ENCODE measurements around the gene SPNS3.

The SPNS3 gene, protein sequence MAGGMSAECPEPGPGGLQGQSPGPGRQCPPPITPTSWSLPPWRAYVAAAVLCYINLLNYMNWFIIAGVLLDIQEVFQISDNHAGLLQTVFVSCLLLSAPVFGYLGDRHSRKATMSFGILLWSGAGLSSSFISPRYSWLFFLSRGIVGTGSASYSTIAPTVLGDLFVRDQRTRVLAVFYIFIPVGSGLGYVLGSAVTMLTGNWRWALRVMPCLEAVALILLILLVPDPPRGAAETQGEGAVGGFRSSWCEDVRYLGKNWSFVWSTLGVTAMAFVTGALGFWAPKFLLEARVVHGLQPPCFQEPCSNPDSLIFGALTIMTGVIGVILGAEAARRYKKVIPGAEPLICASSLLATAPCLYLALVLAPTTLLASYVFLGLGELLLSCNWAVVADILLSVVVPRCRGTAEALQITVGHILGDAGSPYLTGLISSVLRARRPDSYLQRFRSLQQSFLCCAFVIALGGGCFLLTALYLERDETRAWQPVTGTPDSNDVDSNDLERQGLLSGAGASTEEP

DNA sequence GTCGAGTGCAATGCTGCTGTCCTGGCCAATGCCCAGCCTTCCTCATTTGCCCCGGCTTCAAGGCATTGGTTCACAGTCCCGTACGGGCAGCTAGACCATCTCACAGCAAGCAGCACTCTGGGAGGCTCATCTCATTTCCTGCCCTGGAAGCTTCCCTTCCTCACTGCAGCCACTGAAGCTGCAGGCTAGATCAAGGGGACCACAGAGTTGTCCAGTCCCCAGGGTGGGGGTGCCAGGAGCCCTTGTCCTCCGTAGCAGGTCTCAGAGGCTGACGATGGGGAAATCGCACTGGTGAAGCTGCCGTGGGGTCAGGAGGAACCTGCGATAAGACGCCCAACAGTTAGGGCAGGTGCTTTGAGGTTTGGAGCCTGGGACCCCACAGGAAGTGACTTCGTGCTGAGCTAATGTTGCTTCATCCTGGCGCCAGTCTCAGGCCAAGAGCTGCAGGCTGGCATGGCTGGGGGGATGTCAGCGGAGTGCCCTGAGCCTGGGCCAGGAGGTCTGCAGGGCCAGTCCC, at the start of gene SPNS3:
Gene SPNS3 (plus strand): TSS at position 426 of the 517 bp plus-strand sequence. CDS start 28 bp downstream, at position 454.
- DNase-seq, result no peak

DNA sequence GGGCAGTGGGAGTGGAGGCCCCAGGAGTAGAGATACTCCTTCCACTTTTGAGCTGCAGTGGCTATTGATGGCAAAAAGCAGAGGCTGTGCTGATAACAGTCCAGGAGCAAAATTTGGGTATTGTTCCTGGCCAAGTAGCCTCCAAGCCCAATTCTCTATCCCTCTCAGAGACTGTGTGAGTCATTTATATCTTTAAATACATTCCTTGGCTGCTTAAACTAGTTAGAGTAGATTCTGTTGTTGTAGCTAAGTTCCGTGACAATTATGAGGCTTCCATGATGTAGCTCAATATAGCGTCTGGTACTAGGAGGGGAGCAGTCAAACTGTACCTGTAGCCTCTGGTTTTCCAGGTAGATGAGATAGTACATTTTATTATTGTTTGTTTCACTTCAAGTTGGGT, 47.3 kb upstream of the SPNS3 start:
- DNase-seq, result no peak

DNA sequence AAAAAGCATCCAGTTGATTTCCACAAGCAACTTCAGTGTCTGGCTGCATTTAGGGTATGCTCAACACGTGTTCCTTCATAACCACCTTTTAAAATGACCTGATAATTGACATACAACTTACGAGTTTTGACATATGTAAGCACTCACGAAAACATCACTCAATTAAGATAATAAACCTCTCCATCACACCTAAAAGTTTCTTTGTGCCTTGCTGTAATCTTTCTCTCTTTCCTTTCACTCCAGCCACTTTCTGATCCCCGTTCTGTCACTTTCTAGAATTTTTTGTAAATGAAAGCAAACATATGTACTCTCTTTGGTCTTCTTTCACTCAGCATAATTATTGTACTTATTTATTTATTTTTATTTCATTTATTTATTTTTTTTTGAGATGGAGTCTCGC, 46.6 kb upstream of the SPNS3 start:
- no peak for DNase-seq

DNA sequence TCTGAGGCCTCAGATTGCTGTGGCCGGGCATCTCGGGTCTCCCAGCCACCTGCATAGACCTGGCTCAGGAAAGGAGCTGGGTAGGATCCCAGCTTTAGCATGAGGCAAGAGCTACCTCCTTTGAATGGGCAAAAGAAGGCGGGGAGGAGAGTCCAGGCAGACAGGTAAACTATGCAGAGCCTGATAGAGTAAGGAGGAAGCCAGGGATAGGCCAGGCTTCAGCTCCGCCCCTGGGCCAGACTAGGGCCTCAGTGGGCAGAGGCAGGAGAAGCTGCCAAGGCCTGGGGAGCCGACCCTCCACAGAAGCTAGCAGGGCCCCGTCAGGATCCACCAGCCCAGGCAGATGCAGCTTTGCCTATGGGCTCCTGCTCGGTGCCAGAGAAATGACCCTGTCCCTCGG, 44.7 kb upstream of the SPNS3 start:
- DNase-seq, result no peak

DNA sequence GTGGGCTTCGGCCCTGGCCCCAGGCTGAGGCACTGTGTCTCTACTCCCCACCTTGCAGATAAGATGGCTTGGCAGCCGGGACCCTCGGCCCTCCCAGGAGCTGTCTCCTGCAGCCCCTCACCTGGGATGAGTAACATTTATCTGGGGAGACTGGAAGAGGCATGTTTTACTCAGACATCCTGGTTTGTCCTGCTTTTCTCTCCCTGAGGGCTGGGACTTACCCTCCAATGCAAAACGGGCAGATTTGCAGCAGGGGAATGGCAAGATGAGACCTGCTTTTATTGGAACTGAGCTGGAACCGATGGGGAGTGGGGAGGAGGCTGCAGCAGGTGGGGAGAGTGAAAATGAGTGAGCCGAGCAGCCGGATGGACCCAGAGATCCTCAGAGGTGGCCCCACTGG, 39.9 kb upstream of the SPNS3 start:
- DNase-seq, result no peak

DNA sequence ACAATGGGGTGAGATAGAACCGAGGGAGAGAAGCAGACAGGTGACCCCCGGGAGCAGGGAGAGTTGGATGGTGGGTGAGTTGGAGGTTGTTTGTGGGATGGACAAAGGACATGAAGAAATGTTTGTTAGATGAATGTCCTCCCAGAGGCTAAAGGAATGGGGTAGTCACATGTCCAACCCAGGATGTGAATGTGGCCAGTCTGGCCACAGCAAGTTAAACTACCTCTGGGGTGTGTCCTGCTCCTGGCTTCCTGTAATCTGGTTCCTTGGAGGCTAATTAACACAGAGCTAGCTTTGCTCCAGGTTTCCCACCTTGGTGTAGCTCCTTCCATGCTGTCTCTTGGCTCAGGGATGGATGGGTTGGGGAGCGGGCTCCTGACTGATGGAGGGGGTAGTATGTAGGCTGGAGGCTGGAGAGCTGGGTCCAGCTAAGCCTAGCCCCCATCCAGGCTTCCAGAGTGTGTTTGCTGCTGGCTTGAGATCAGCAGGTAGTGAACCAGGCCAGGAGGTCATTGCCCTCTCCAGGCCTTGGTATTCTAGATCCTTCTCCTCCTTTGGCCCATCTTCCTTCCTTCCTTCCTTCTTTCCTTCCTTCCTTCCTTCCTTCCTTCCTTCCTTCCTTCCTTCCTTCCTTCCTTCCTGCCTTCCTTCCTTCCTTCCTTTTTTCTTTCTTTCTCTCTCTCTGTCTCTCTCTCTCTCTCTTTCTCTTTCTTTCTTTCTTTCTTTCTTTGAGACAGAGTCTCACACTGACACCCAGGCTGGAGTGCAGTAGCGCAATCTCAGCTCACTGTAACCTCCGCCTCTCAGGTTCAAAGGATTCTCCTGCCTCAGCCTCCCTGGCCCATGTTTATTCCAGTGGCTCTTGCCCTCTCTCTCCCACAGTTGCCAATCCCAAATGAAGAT, 39.3 kb upstream of the SPNS3 start:
- DNase-seq, result no peak

DNA sequence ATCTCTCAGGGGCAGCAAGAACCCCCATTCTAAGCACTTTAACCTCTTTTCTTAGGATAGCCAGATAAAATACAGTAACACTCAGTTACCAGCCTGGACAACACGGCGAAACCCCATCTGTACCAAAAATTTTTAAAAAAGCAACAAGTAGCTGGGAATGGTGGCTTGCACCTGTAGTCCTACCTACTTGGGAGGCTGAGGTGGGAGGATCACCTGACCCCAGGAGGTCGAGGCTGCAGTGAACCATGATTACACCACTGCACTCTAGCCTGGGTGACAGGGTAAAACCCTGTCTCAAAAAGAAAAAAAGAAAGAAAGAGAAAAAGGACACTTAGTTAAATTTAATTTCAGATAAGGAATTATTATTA, 38.6 kb upstream of the SPNS3 start:
- no peak for DNase-seq

DNA sequence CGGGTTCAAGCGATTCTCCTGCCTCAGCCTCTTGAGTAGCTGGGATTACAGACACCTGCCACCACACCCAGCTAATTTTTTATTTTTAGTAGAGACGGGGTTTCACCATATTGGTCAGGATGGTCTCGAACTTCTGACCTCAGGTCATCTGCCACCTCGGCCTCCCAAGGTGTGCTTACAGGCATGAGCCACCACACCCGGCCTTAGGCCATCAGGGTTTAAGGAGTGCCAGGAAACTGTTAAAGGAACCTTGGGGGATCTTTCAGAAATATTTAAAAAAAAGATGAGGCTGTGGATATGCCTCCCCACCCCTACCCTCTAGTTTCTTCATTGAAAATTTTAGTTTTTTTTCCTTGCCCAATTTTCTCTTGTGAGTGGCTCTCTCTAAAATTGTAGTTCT, 35.9 kb upstream of the SPNS3 start:
- no peak for DNase-seq

DNA sequence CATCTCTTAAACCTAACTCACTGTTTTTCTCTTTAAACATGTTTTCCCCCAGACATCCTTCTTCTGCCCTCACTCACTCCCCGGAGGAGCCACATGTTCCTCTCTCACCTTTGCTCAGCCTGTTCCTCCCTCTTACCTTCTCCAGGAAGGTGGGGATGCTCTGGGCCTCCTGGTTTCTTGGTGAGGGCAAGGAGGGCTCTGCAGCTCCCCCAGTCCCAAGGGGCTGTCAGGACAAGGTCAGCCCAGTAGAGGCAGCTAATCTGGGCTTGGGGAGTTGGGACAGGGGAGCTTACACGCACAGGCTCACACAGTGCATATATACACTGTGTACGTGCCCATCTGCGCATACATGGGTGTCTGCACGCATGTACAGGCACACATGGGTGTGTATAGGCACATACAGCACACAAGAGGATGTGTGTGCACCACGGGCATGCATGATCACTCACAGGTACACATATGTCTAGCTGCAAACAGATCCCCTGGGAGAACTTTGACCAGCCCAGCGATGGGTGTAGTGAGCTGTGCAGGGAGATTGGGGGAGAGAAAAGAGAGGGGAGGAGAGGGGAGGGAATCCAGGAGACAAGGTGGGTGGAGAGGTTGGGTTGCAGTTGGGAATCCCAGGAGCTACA, 28.6 kb upstream of the SPNS3 start:
- no peak for DNase-seq

DNA sequence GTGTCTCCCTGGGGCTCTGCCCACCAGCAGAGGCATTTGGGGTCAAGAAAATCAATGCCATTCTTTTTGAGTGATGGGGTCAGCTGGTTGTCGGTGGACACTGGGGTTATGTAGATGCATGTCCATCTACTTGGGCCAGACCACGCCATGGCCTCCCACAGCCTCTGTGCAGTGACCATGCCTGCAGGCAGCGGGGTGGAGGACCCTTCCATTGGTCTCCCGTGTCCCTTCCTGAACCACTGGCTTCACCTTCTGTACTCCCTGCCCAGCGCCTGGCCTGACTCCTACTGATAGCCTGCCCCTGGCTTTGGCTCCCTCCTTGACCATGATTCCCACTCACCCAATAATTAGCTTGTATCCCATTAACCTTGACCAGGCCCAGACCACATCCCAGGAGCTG, 28.0 kb upstream of the SPNS3 start:
- no peak for DNase-seq

DNA sequence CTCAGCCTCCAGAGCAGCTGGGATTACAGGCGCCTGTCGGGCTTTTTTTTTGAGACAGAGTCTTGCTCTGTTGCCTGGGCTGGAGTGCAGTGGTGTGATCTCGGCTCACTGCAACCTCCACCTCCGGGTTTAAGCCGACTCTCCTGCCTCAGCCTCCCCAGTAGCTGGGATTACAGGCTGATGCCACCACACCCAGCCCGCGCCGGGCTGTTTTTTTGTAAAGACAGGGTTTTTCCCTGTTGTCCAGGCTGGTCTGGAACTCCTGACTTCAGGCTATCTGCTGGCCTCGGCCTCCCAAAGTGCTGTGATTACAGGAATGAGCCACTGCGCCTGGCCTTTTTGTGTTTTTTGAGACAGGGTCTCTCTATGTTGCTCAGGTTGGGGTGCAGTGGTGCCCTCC, 27.4 kb upstream of the SPNS3 start:
- DNase-seq, result no peak

DNA sequence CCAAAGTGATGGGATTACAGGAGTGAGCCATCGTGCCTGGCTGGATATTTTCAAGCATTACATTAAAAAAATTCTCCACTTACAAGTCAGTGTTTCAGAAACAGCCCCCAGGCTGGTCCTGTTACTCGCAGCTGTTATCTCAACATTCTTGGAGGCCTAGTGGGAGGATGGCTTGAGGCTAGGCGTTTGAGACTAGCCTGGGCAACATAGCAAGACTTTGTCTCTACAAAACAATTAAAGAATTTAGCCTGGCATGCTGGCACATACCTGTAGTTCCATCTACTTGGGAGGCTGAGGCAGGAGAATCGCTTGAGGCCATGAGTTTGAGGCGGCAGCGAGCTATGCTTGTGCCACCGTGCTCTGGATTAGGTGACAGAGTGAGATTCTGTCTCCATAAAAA, 26.5 kb upstream of the SPNS3 start:
- no peak for DNase-seq

DNA sequence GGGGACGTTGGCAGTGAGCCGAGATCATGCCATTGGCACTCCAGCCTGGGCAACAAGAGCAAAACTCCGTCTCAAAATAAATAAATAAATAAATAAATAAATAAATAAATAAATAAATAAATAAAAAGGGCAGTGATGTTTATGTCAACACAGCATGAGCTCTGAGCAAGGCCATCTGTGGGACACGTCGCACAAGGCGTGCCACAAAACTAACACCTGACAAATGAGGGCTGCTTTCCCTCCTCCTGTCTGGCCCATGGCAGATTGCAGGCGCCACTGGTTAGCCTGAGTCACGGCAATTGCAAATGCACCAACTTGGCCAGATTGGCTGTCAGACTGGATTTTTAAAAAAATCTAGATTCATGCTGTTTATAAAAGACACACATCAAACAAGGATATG, 25.9 kb upstream of the SPNS3 start:
- no peak for DNase-seq

DNA sequence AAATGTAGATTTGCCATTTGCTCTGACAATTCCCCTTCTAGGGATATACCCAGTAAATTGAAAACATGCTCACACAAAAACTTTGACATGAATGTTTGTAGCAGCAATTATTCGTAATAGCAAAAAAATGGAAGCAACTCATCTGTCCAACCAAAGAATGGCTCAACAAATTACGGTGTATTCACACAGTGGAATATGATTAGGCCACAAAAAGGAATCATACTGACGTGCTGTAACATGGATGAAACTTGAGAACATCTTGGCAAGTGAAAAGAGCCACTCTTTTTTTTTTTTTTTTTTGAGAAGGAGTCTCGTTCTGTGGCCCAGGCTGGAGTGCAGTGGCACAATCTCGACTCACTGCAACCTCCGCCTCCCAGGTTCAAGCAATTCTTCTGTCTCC, 24.1 kb upstream of the SPNS3 start:
- DNase-seq, result no peak

DNA sequence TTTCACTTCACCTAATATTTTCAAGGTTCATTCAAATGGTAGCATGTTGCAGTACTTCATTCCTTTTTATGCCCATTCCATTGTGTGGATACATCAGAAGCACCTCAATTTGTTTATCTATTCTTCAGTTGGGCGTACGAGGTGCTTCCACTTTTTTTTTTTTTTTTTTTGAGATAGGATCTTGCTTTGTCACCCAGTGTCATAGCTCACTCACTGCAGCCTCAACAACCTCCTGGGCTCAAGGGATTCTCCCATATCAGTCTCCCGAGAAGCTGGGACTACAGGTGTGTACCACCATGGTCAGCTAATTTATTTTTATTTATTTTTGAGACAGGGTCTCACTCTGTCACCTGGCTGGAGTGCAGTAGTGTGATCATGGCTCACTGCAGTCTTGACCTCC, 22.5 kb upstream of the SPNS3 start:
- DNase-seq, result no peak

DNA sequence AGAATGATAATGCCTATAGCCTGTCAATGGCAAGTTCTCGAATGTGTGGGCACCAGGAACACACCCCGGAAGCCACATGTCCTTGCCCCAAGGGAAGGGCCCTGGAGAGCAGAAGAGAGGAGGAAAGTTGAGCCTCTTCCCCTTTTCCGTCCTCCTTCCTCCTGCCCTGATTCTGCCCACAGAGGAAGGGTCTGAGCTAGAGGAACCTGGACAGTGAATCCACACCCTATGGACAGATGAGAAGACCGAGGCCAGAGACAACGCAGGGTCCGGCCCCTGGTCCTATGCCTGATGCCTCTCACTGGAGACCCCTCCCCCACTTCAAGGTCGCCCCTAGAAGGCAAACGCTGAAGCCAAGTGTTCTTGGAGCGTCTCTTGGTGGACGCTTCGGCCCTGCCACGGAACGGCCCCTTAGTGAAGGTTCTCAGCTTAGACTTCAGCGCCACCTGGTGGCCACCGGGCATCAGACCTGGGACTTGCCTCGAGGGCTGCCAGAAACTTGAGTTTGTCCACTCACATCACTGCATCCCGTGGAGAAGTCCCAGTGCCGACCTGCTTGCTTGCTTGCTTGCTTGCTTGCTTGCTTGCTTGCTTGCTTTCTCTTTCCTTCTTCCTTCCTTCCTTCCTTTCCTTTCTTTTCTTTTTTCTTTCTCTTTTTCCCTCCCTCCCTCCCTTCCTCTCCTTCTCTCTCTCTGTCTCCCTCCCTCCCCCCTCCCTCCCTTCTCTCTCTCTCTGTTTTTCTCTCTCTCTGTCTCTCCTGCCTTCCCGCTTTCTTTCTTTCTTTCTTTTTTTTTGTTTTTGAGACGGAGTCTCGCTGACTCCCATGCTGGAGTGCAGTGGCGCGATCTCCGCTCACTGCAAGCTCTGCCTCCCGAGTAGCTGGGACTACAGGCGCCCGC, 20.6 kb upstream of the SPNS3 start:
- DNase-seq, result peak; percentile 84

DNA sequence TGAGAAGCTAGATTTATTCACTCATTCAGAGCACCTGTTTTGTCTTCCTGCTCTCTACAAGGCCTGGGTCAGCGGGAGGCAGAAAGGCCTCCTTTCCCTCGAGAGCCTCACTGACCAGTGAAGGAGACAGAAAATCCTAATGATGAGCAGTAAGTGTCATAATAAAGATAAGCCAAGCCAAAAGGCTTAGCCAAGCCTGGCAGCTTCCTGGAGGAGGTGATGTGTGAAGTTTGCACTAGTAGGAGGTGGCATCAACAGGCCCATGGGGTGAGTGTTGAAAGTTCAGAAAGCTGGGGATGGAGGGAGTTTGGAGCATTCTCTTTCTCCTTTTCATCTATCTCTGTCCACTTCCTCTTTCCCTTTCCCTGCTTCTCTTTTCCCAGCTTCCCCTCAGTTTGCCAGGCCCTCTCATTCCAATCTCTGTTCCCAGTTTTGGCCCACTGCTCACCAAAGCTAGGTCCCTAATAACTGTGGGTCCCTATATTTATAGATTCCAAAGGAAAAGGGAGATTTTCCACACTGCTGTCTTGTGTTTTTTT, 16.5 kb upstream of the SPNS3 start:
- DNase-seq, result no peak

DNA sequence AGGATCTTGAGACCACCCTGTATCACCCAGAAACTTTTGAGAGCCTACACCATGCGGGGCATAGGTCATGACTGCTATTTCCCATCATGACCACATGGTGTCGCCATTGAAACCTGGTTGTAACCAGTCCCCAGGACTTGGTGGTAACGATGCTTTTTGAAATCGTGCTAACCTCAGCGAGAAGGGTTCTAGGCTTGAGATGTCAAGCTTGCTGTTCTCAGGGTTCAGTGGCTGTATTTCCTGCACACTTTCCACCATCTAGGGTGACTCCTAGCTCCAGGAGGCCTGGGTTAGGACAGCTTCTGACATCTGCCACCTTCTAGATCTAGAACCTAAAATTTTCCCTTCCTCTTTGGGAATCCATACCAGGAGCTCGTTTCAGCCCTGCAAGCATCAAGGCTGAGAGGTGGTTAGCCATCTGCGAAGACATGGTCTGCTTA, 13.0 kb upstream of the SPNS3 start:
- DNase-seq, result peak; percentile 67

DNA sequence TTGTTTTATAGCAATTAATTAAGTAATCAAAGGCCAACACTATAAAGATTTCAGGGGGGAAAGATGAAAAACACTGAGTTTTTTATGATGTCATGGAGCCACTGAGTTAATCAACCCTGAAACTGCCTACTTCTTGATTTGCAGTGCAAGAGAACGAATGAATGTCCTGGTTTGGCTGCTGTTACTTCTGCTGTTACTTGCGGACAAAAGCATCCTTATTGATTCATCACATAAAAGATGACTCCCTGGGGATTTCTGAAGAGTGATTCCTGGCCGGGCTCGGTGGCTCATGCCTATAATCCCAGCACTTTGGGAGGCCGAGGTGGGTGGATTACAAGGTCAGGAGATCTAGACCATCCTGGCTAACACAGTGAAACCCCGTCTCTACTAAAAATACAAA, 10.9 kb upstream of the SPNS3 start:
- no peak for DNase-seq

DNA sequence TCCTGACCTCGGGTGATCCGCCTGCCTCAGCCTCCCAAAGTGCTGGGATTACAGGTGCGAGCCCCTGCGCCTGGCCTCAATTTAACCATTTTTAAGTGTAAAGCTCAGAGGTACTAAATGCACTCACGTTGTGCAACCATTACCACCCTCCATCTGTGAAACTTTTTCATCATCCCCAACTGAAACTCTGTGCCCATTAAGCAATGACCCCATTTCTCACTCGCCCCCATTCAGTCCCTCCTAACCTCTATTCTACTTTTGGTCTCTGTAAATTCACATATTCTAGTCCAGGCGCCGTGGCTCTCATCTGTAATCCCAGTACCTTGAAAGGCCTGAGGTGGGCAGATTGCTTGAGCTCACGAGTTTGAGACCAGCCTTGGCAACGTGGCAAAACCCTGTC, 8.3 kb upstream of the SPNS3 start:
- DNase-seq, result no peak

DNA sequence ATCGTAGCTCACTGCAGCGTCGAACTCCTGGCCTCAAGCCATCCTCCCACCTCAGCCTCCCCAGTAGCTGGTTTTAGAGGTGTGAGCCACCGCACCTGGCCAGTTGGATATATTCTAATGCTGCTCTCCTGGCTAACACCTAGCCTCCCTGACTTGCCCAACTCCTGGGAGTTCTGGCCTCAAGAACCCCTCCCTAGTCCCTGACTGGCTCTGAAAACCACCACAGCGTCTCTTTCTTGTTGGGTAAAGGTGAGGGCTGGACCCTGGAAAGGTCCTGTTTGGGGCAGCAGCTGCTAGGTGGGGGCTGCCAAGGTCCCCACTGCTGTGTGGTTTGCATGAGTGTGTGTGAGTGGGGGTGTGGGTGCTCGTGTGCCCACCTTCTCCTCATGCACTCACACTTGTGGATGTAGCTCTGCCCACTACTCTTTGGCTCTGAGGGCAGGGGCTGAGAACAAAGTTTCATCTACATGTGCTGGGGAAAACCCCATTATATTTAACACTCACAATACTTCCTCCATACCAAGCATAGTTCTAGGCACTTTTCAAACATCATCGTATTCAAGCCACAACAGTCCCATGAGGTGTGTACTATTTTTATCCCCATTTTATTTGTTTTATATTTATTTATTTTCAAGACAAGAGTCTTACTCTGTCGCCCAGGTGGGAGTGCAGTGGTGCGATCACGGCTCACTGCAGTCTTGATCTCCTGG, 7.1 kb upstream of the SPNS3 start:
- DNase-seq, result no peak
